Measurements from ENCODE around the gene MYOZ2. TPM values are rescaled to one million over a fixed set of nuclear protein-coding genes. Genes with fewer than 3 reads are reported as not detected.

Gene MYOZ2
- total RNA-seq: 0.19 TPM
- polyA plus RNA-seq (ENCODE audit: insufficient read depth, low read depth, low replicate concordance): 0.77 TPM
- long read RNA-seq, donor 1: 0 reads
- long read RNA-seq, donor 2: 0 reads
- long read RNA-seq, donor 3: 0 reads
- long read RNA-seq, donor 4: 0 reads
- long read RNA-seq, donor 5: 0 reads
- long read RNA-seq, donor 6: 0 reads
- long read RNA-seq, donor 7: 0 reads
- long read RNA-seq, donor 8: 0 reads
- long read RNA-seq, donor 9: 0 reads
- long read RNA-seq, donor 10: 0 reads

DNA sequence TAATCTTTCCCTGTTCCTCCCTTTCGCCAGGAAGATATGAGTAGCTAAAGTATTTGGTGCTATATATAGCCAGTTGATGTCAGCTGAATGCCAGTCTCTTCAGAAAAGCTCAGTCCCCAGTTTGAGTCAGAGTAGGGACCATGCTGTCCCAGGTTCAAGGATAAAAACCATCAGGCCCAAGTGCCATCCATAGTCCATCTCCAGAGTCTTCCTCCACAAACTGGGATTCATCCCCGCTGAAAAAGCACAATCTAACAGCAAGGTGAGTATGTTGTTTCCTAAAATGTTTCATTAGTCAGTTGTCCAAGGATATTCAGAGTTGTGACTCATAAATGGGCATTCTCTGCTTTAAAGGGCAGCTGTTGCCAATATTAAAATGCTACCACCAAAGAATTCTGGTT is at the start of gene MYOZ2:
Gene MYOZ2, plus strand, starts transcription at position 112 of the 401 bp plus-strand sequence. CDS start 694 bp downstream, outside the sequence.
- no peaks in the 10 kb centered on the region for H3K27me3 ChIP-seq (ENCODE audit: control insufficient read depth, insufficient read depth, low read length)
- DNase-seq (no peak), FAIRE-seq (no peak)
- no peak within 1 kb of the TSS for H3K9ac ChIP-seq (ENCODE audit: low read length in 3 of 3)
- H3K27ac ChIP-seq (ENCODE audit: low read depth in 2 of 2, low read length in 2 of 2): no peak within 1 kb of the TSS
- TF ChIP-seq, protein P1, sequence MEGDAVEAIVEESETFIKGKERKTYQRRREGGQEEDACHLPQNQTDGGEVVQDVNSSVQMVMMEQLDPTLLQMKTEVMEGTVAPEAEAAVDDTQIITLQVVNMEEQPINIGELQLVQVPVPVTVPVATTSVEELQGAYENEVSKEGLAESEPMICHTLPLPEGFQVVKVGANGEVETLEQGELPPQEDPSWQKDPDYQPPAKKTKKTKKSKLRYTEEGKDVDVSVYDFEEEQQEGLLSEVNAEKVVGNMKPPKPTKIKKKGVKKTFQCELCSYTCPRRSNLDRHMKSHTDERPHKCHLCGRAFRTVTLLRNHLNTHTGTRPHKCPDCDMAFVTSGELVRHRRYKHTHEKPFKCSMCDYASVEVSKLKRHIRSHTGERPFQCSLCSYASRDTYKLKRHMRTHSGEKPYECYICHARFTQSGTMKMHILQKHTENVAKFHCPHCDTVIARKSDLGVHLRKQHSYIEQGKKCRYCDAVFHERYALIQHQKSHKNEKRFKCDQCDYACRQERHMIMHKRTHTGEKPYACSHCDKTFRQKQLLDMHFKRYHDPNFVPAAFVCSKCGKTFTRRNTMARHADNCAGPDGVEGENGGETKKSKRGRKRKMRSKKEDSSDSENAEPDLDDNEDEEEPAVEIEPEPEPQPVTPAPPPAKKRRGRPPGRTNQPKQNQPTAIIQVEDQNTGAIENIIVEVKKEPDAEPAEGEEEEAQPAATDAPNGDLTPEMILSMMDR (IDR thresholded peaks at IDR 0.05; ENCODE audit: borderline replicate concordance, extremely low read depth, insufficient read depth): no peak
- intact Hi-C loops (cut with DNase I): no loop called here
- H3K36me3 ChIP-seq (ENCODE audit: control insufficient read depth in 2 of 3, insufficient read depth in 3 of 3, low read length in 3 of 3): no peaks in the 10 kb centered on the region
- no peaks in the 10 kb centered on the region for H3K9me3 ChIP-seq (ENCODE audit: control insufficient read depth in 2 of 3, insufficient read depth in 1 of 3, low read length in 3 of 3)
- H3K4me1 ChIP-seq (ENCODE audit: control insufficient read depth in 2 of 3, insufficient read depth in 2 of 3, low read depth in 1 of 3, low read length in 3 of 3): peaks cover 0 to 11% (median 0%) of the 10 kb centered on the region in 3 donors
- no peak within 1 kb of the TSS for H3K4me3 ChIP-seq (ENCODE audit: low read length in 3 of 3)

DNA sequence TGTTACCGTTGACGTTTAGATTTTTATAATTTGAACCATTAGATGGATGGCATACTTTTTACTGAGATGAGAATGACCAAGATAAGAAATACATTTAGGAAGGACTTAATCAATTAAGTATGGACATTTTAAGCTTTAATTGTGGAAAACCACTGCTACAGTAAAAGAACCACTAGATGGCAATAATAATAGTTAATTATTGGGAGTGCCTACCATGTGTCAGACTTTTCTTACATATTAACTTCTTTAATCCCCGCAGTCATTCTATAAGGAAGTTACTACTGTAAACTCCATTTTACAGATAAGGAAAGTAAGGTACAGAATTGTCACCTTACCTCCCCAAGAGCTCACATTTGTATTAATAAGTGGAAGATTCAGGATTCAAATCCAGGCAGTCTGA is 48.5 kb upstream of the MYOZ2 start:
- no peak for DNase-seq
- TF ChIP-seq, protein P1 (IDR thresholded peaks at IDR 0.05; ENCODE audit: borderline replicate concordance, extremely low read depth, insufficient read depth): peak; percentile 16
- H3K4me3 ChIP-seq (ENCODE audit: low read length in 3 of 3): no peak overlapping the region
- H3K27ac ChIP-seq (ENCODE audit: low read depth in 2 of 2, low read length in 2 of 2): no peak overlapping the region
- no peaks in the 10 kb centered on the region for H3K36me3 ChIP-seq (ENCODE audit: control insufficient read depth in 2 of 3, insufficient read depth in 3 of 3, low read length in 3 of 3)
- intact Hi-C loops (cut with DNase I): no loop called here
- H3K4me1 ChIP-seq (ENCODE audit: control insufficient read depth in 2 of 3, insufficient read depth in 2 of 3, low read depth in 1 of 3, low read length in 3 of 3): no peaks in the 10 kb centered on the region
- no peaks in the 10 kb centered on the region for H3K9me3 ChIP-seq (ENCODE audit: control insufficient read depth in 2 of 3, insufficient read depth in 1 of 3, low read length in 3 of 3)
- H3K27me3 ChIP-seq (ENCODE audit: control insufficient read depth, insufficient read depth, low read length): no peaks in the 10 kb centered on the region
- peak; percentile 80 for FAIRE-seq
- H3K9ac ChIP-seq (ENCODE audit: low read length in 3 of 3): no peak overlapping the region

DNA sequence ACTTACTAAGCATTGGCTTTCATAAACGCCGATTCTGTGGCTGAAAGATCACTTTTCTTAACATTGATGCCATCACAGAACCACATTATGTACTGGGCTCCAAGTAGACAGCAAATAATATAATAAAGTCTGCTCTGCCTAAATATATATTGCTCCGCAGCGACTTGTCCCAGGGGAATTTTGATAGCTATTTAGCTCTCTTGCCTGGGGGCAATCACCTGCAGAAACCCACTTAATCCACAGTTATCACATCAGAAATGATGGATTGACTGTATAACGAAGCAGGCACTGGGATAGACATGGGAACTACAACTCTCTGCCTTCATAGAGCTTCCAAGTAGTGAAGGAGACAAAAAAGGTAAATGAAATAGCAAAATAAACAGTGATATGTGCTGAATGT is 48.0 kb upstream of the MYOZ2 start:
- no peak overlapping the region for H3K9ac ChIP-seq (ENCODE audit: low read length in 3 of 3)
- no peaks in the 10 kb centered on the region for H3K36me3 ChIP-seq (ENCODE audit: control insufficient read depth in 2 of 3, insufficient read depth in 3 of 3, low read length in 3 of 3)
- no peaks in the 10 kb centered on the region for H3K27me3 ChIP-seq (ENCODE audit: control insufficient read depth, insufficient read depth, low read length)
- no peaks in the 10 kb centered on the region for H3K4me1 ChIP-seq (ENCODE audit: control insufficient read depth in 2 of 3, insufficient read depth in 2 of 3, low read depth in 1 of 3, low read length in 3 of 3)
- intact Hi-C loops (cut with DNase I): no loop called here
- no peak for DNase-seq
- H3K4me3 ChIP-seq (ENCODE audit: low read length in 3 of 3): no peak overlapping the region
- H3K27ac ChIP-seq (ENCODE audit: low read depth in 2 of 2, low read length in 2 of 2): no peak overlapping the region
- TF ChIP-seq, protein P1 (IDR thresholded peaks at IDR 0.05; ENCODE audit: borderline replicate concordance, extremely low read depth, insufficient read depth): no peak
- H3K9me3 ChIP-seq (ENCODE audit: control insufficient read depth in 2 of 3, insufficient read depth in 1 of 3, low read length in 3 of 3): no peaks in the 10 kb centered on the region
- no peak for FAIRE-seq
